GM19238 (cell line): ENCODE measurements around the gene RMI2.

ENCODE experiments used
- DNase-seq: peaks from one replicate; pipeline ENCODE4 v3.0.0; 2011; ENCODE audit warnings: low spot score; ENCODE audit not compliant: insufficient read length

The RMI2 gene

GRCh38 chr16:11327277-11328171, 17.7 kb upstream of the RMI2 start:
- DNase-seq = peak; percentile 69

- DNase-seq = peak; percentile 86
These were observed 16.8 kb upstream of the RMI2 start for GRCh38 chr16:11328172-11329070.

GRCh38 chr16:11329071-11329491, 16.2 kb upstream of the RMI2 start:
- DNase-seq = peak; percentile 44

DNA sequence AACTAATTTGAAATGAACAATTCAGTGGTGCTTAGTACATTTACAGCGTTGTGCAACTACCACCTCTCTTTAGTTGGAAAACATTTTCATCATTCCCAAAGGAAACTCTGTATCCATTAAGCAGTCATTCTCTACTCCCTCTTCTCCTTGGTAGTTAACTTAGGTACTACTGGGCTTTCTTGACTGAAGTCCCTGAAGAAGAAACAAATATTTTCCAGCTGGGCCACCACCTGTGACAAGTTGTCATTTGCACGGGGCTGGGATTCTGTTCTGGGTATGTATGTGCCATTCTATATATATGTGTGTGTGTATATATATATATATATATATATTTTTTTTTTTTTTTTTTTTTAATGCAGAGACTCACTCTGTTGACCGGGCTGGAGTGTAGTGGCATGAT, 15.4 kb upstream of the RMI2 start:
- no peak for DNase-seq

- no peak for DNase-seq
These were observed 14.6 kb upstream of the RMI2 start for GRCh38 chr16:11330526-11331237.

GRCh38 chr16:11331967-11332366, 13.3 kb upstream of the RMI2 start:
- DNase-seq = no peak

GRCh38 chr16:11333010-11333409, 12.2 kb upstream of the RMI2 start:
- no peak for DNase-seq

DNA sequence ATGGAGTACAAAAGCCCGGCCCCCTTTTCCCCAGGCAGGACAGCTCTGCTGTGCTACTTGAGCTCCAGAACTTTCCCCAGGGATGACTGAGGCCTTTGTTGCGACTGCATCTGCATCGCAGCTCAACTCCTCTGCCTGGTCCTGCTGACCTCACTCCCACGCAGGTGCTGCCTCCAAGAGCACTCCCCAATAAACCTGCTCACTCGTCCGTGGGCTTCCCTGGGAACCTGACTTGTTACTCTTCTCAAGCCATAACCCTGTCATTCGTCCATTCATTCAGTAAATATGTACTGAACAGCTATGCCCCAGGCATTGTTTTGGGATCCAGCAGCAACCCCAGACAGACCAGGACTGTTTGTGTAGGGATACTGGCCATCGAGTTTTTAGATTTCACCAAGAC, 11.6 kb upstream of the RMI2 start:
- no peak for DNase-seq

DNA sequence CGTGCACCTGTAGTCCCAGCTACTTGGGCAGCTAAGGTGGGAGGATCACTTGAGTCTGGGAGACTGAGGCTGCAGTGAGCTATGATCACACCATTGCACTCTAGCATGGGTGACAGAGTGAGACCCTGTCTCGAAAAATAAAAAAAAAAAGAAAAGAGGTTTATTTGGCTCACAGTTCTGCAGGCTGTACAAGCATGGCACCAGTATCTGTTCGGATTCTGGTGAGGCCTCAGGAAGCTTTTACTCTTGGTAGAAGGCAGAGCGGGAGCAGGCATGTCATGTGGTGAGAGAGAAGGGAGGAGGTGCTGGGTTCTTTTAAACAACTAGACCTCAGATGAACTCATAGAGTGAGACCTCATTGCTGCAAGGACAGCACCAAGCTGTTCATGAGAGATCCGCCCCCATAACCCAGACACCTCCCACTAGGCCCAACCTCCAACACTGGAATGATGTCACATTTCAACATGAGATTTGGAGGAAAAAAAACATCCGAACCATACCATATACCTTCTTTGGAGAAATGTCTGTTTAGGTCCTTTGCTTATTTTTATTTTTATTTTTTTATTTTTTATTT, 10.3 kb upstream of the RMI2 start:
- no peak for DNase-seq

DNA sequence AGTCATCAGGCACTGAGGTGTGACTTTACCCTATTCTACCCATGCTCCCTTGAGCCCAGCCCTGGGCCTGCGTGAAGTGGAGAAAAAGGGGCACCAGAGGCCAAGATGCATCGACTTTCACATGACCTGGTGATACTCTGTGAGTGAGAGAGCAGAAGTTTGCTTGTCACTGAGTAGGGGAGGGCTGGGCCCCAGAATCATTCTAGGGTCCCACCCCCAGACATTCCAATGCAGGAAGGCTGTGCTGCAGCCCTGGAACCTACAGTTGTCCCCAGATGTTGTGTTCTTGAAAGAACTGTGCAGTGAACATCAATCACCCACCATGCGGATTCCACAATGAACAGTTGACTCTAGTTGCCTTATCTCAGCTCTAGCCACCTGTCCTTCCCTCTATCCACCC, 6.2 kb upstream of the RMI2 start:
- DNase-seq = no peak

DNA sequence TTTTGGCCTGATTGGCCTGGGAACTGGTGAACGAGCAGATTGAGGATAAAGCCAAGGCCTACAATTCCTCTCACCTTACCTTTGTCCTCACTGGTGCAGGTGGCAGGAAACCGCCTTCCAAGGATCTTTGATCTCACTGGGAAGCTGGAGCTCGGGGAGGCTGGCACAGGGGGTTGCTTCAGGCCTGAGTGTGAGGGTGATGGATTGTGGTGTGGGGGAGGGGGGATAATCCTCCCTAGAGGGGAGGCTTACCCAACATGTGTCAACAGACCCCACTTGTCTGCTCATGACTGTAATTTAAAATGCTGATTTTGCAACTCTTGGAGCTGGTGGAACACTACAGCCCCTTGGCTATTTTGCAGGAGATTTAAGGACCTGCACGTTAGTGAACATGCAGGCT, 4.5 kb upstream of the RMI2 start:
- no peak for DNase-seq

DNA sequence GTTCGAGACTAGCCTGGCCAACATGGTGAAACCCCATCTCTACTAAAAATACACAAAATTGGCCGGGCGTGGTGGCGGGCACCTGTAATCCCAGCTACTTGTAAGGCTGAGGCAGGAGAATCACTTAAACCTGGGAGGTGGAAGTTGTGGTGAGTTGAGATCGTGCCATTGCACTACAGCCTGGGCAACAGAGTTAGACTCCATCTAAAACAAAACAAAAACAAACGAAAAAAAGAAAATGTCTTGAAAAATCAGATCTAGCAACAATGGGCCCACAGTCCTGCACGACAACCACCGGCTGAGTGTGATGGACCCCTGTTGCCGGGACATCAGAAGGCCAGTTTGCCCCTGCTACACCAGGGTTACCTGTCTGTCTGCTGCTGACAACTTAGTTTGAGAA, 3.9 kb upstream of the RMI2 start:
- no peak for DNase-seq

GRCh38 chr16:11342021-11342855, 3.0 kb upstream of the RMI2 start:
- DNase-seq = no peak

- DNase-seq = no peak
These were observed 1.6 kb downstream of the RMI2 start for GRCh38 chr16:11346700-11347319.

- DNase-seq = no peak
These were observed 2.6 kb downstream of the RMI2 start for GRCh38 chr16:11347831-11348230.

DNA sequence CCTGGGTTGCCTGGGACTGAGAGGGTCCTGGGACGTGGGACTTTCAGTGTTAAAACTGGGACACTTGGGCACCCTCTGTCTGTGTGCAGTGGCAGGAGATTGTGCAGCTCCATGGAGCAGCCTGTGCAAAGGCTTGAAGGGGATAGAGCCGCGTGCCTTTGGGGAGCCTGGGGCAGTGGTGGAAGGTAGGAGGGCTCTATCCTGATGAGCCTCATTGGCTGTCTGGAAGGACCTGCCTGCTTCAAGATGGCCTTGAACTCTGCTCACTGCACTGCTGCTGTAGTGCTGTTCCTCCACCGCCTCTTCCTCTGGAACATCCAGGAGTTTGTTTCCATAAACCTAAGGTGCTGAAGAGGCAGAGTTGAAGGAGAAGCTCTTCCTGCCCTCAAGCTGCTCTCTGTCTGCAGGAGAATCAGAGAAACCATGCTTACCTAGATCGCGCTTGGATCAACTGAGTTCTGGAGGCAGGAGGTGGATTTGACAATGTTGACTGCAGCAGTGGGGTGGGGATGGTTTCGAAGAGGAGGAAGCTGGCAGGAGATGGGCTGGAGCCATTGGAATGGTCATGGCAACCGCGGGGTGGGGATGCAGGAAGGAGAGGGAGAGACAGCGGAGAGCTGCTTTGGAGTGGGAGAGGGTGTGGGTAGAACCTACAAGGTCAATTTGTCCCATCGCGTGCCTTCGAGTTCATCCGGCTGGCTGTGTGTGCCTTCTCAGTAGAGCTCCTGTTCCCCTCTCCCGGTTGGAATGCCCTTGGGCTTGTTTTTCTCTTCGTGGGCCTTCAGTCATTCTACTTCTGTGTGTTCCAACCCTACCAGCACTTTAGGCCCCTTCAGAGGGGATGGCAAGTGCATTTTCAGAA, 3.7 kb downstream of the RMI2 start:
- no peak for DNase-seq

- no peak for DNase-seq
These were observed 4.5 kb downstream of the RMI2 start for GRCh38 chr16:11349599-11350276.

GRCh38 chr16:11350519-11350918, 5.3 kb downstream of the RMI2 start:
- no peak for DNase-seq
